Parathyroid adenoma (tissue), 2 donors: ENCODE measurements around the gene PVALEF.

Source experiments
- H2AFZ ChIP-seq: fragments of 300-600 bp; sonication (generic); one replicate; pipeline ENCODE4 v1.7.0; 2017; ENCODE audit warnings: antibody characterized with exemption, mild to moderate bottlenecking
- H3K27ac ChIP-seq: fragments of 300-600 bp; sonication (generic); one replicate; pipeline ENCODE4 v1.7.0; 2017
- H3K27me3 ChIP-seq: fragments of 300-600 bp; sonication (generic); one replicate; pipeline ENCODE4 v1.7.0; 2017; ENCODE audit warnings: low read length; ENCODE audit not compliant: control insufficient read depth, insufficient read depth
- H3K36me3 ChIP-seq: fragments of 300-600 bp; sonication (generic); one replicate; pipeline ENCODE4 v1.7.0; 2017; ENCODE audit warnings: low read length; ENCODE audit not compliant: control insufficient read depth, insufficient read depth
- H3K4me1 ChIP-seq: fragments of 300-600 bp; sonication (generic); one replicate; pipeline ENCODE4 v1.7.0; 2017; ENCODE audit warnings: control low read depth
- H3K4me2 ChIP-seq: fragments of 300-600 bp; sonication (generic); one replicate; pipeline ENCODE4 v1.7.0; 2017; ENCODE audit warnings: low read length
- H3K4me3 ChIP-seq: fragments of 300-600 bp; sonication (generic); one replicate; pipeline ENCODE4 v1.7.0; 2017; ENCODE audit warnings: low read depth, low read length
- H3K79me2 ChIP-seq: fragments of 300-600 bp; sonication (generic); one replicate; pipeline ENCODE4 v1.7.0; 2017; ENCODE audit warnings: control low read depth
- H3K9ac ChIP-seq: fragments of 300-600 bp; sonication (generic); one replicate; pipeline ENCODE4 v1.7.0; 2017; ENCODE audit warnings: mild to moderate bottlenecking
- H3K9me3 ChIP-seq: fragments of 300-600 bp; sonication (generic); one replicate; pipeline ENCODE4 v1.7.0; 2017; ENCODE audit warnings: low read length; ENCODE audit not compliant: control insufficient read depth
- TF ChIP-seq, protein P1 (sequence below): fragments of 300-600 bp; sonication (generic); IDR thresholded peaks from one replicate; pipeline ENCODE4 v1.7.0; 2017; ENCODE audit warnings: antibody characterized with exemption, mild to moderate bottlenecking
- donor health status: primary hyperparathyroidism.

Gene PVALEF

DNA sequence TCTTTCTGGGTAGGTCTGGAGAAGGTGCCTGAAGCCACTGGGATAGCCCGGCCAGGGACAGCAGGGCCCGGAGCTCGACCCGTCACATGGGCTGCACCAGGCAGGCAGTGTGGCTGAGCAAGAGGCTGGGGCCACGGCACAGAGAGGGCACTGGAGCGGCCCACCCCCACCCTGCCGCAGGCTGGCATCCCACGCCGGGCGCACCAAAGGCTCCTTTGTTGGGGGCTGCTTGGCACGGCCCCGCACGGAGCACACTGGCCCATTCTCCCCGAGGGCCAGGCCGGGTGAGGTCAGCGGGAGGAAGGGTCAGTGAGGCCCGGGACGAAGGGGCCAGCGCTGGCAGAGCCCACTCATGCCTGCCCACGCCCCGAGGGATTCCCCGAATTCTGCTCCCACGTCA is 36.5 kb upstream of the PVALEF start:
- TF ChIP-seq, protein P1, sequence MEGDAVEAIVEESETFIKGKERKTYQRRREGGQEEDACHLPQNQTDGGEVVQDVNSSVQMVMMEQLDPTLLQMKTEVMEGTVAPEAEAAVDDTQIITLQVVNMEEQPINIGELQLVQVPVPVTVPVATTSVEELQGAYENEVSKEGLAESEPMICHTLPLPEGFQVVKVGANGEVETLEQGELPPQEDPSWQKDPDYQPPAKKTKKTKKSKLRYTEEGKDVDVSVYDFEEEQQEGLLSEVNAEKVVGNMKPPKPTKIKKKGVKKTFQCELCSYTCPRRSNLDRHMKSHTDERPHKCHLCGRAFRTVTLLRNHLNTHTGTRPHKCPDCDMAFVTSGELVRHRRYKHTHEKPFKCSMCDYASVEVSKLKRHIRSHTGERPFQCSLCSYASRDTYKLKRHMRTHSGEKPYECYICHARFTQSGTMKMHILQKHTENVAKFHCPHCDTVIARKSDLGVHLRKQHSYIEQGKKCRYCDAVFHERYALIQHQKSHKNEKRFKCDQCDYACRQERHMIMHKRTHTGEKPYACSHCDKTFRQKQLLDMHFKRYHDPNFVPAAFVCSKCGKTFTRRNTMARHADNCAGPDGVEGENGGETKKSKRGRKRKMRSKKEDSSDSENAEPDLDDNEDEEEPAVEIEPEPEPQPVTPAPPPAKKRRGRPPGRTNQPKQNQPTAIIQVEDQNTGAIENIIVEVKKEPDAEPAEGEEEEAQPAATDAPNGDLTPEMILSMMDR, result no peak
- Histone ChIP-seq H3K4me2 (no peak overlapping the region), H3K36me3 (no peaks in the 10 kb centered on the region), H3K4me1 (no peaks in the 10 kb centered on the region), H2AFZ (no peak overlapping the region), H3K9ac (no peak overlapping the region), H3K9me3 (no peaks in the 10 kb centered on the region), H3K27me3 (no peaks in the 10 kb centered on the region), H3K27ac (no peak overlapping the region), H3K4me3 (no peak overlapping the region), H3K79me2 (peaks cover 3% of the 10 kb centered on the region)

DNA sequence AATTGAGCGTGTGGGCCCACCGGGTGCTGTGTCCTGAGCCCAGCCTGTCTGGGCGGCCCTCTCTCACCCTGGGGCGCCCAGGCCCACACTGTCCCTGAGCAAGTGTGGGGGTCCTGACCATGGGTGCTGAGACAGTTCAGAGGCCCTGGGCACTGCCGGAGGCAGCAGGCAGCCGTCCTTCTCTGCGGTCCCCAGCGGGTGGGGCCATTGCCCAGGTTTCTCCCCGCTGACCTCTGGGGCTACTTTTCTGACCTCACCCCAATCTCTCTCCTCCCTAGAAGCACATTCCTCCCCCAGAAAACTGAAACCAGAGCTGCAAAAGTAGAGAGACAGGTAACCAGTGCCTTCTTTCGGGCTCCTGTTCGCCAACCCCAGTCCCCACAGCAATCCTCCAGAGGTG is 36.0 kb upstream of the PVALEF start:
- Histone ChIP-seq H3K36me3 (no peaks in the 10 kb centered on the region), H3K4me1 (no peaks in the 10 kb centered on the region), H3K9me3 (no peaks in the 10 kb centered on the region), H3K4me3 (no peak overlapping the region), H3K79me2 (peaks cover 3% of the 10 kb centered on the region), H3K27me3 (no peaks in the 10 kb centered on the region), H3K9ac (no peak overlapping the region), H3K4me2 (no peak overlapping the region), H3K27ac (no peak overlapping the region), H2AFZ (no peak overlapping the region)
- TF ChIP-seq, protein P1, result no peak

DNA sequence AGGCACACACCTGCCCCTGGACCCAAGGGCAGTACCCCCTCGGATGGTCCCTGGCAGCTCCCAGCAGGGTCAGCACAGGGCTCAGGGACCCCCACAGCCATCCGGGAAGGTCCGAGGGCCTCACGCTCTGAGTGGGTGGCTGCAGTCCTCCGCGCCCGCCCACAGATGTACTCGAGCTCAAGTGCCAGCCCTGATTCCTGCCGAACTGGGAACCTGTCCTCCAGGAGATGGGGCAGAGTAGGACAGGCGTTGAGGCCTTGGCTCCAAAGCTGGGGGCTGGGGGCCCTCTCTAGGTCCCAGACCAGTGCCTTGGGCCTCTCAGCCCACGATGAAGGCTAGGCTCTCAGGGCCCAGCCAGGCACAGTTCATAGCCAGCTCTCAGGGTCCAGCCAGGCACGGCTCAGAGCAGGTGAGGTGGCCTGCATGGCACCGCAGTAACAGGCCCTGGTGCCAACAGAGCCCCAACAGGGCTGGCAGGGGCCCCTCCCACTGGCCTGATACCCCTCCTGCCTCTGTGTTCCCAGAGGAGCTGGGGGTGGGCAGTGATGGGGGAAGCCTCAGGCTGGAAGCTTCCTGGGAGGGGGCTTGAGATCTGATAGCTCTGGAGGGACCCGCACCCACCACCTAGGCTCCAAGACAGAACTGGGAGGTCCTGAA is 35.5 kb upstream of the PVALEF start:
- Histone ChIP-seq H3K4me3 (no peak overlapping the region), H2AFZ (no peak overlapping the region), H3K4me2 (no peak overlapping the region), H3K9ac (no peak overlapping the region), H3K36me3 (no peaks in the 10 kb centered on the region), H3K9me3 (no peaks in the 10 kb centered on the region), H3K27ac (no peak overlapping the region), H3K79me2 (peaks cover 3% of the 10 kb centered on the region), H3K4me1 (no peaks in the 10 kb centered on the region), H3K27me3 (no peaks in the 10 kb centered on the region)
- TF ChIP-seq, protein P1, result no peak

DNA sequence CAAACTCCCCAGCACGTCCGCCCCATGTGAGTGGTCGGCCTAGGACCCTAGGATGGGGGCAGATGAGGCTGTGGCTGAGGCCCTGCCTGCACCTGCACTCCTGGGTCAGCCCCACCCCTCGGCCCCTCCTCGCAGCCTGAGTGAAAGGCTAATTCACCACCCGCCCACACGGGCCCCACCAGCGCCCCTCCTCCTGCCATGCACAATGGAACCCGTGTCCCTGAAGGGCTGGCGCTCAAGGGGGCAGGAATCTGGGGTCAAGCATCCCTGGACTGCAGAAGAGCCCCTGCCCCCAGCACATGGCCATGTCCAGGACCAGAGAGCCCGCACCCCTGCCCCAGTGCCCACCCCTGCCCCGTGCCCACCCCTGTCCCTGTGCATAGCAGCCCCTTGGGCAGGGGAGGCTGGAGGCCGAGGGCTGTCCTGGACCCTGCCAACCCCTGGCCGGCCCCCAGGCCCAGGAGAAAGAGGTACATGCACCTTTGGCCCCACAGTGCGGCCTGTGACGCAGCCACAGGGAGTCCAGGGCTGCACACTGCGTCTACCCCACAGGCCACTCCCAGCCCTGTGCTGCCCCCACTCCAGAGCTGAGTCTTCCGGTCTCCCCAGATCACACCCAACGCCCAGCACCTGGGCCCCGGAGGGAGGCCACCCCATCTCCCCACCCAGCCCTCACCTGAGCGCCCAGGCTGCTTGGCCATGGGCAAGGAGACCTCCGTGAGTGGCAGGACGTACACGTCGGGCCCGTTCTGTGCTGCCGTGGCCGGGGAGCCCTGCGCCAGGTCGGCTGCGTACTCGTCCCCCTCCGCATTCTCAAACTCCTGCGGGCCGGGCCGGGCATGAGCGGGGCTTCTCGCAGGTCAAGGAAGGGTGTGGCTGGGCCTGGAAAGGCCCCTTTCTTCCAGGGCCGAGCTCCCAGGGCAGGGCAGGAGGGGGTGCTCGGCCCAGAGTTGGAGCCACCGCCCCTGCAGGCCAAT is 34.6 kb upstream of the PVALEF start:
- no peak overlapping the region for H3K4me3 ChIP-seq
- H3K79me2 ChIP-seq, result peaks cover 6% of the 10 kb centered on the region
- H3K36me3 ChIP-seq, result no peaks in the 10 kb centered on the region
- no peak overlapping the region for H3K27ac ChIP-seq
- H2AFZ ChIP-seq, result no peak overlapping the region
- no peak overlapping the region for H3K9ac ChIP-seq
- no peaks in the 10 kb centered on the region for H3K4me1 ChIP-seq
- no peak overlapping the region for H3K4me2 ChIP-seq
- no peaks in the 10 kb centered on the region for H3K27me3 ChIP-seq
- TF ChIP-seq, protein P1, result no peak
- no peaks in the 10 kb centered on the region for H3K9me3 ChIP-seq
